ENCODE results near the gene TFCP2. TPM values are rescaled to one million over a fixed set of nuclear protein-coding genes. Genes with fewer than 3 reads are reported as not detected.

Gene TFCP2
- total and polyA plus RNA-seq, 2 of the 13 experiments (the other 11 are each of a cell fraction or from before 2014, with no cell fraction given) = 7.6 to 10.0 TPM

- no peak for TF ChIP-seq ZSCAN5A (CRISPR knock-in tag; IDR thresholded peaks at IDR 0.05; ENCODE audit: borderline replicate concordance)
- no peak for TF ChIP-seq NR2F6 (IDR thresholded peaks at IDR 0.05)
- TF ChIP-seq NR2F6 (CRISPR knock-in tag; IDR thresholded peaks at IDR 0.05) = no peak
- no peak for TF ChIP-seq EHMT2 (IDR thresholded peaks at IDR 0.05; ENCODE audit: borderline replicate concordance, low read depth, low read length)
- TF ChIP-seq MAFF (IDR thresholded peaks at IDR 0.05; ENCODE audit: low read depth, low read length) = no peak
- TF ChIP-seq SOX5 (CRISPR knock-in tag; IDR thresholded peaks at IDR 0.05; ENCODE audit: borderline replicate concordance) = no peak
- TF ChIP-seq DPF2 (CRISPR knock-in tag; IDR thresholded peaks at IDR 0.05; ENCODE audit: borderline replicate concordance, low read depth) = no peak
- no peak for TF ChIP-seq ARNT2 (CRISPR knock-in tag; IDR thresholded peaks at IDR 0.05; ENCODE audit: low read depth)
- TF ChIP-seq TP53 (CRISPR knock-in tag; conservative IDR thresholded peaks at IDR 0.05) = no peak
Observed at GRCh38 chr12:51098611-51099010, 74.3 kb downstream of the TFCP2 start (continued).

GRCh38 chr12:51090705-51091229 is 82.2 kb downstream of the TFCP2 start:
- no TSS peak for BruUV-seq (replicated peaks)
- H3K9me3 ChIP-seq (ENCODE audit: low read length) = no peaks in the 10 kb centered on the region
- WGBS (ENCODE audit: low lambda C conversion rate) = 98% methylated on average over 10 of the region's 10 CpGs
- no peaks in the 10 kb centered on the region for H3K4me1 ChIP-seq (ENCODE audit: insufficient read depth, low read length)
- H3K27ac ChIP-seq (ENCODE audit: extremely low read length, insufficient read depth, low read length) = no peak overlapping the region
- no peaks in the 10 kb centered on the region for H3K79me2 ChIP-seq (ENCODE audit: insufficient read depth, low read length)
- peak; percentile 84 for TF ChIP-seq CEBPB (IDR thresholded peaks at IDR 0.05; ENCODE audit: borderline replicate concordance, low read depth, low read length)
- no peak for TF ChIP-seq TFDP1 (CRISPR knock-in tag; IDR thresholded peaks at IDR 0.05; ENCODE audit: borderline replicate concordance)
- TF ChIP-seq ZFYVE20 (CRISPR knock-in tag; IDR thresholded peaks at IDR 0.05; ENCODE audit: borderline replicate concordance, low read depth) = no peak
- TF ChIP-seq ZNF674 (CRISPR knock-in tag; IDR thresholded peaks at IDR 0.05; ENCODE audit: low read depth) = no peak
- intact Hi-C loops (cut with micrococcal nuclease; ENCODE audit: unreplicated experiment) (no loop called here), in situ Hi-C loops (cut with HindIII; ENCODE audit: extremely low pct_ligation_motif_present, low pct_unique_long_range_greater_than_20kb) (no loop called here)
- ChIA-PET CTCF (ENCODE audit: low intra/inter-chr PET ratio, low total read pairs) (no interaction called here), POLR2A (no interaction called here)
- peaks cover 4 to 17% of the 10 kb centered on the region in 2 experiments; a peak in 4 of 5 replicates for H3K36me3 ChIP-seq (replicated peaks in 1 of 2; ENCODE audit: control insufficient read depth in 1 of 2, insufficient read depth in 2 of 2, low read length in 2 of 2)
- no peak overlapping the region for H3K4me2 ChIP-seq (ENCODE audit: low read depth, low read length)
- no peak overlapping the region for H3K9ac ChIP-seq (ENCODE audit: insufficient read depth, low read depth, low read length)
- ATAC-seq (no peak), FAIRE-seq (no peak), DNase-seq (ENCODE audit: low spot score) (no peak)
- H2AFZ ChIP-seq (ENCODE audit: low read length) = no peak overlapping the region
- no peaks in the 10 kb centered on the region for H4K20me1 ChIP-seq (ENCODE audit: insufficient read depth, low read length)
- H3K27me3 ChIP-seq (ENCODE audit: control insufficient read depth in 1 of 2, insufficient read depth in 2 of 2, low read length in 2 of 2) = no peaks in the 10 kb centered on the region; a peak in 1 of 5 replicates
- H3K4me3 ChIP-seq (replicated peaks in 1 of 3; ENCODE audit: insufficient read depth in 1 of 3, low read depth in 2 of 3, low read length in 3 of 3) = no peak overlapping the region

All from HepG2 (cell line).